Measurements from ENCODE around the gene HDAC9.

Gene HDAC9

GRCh38 chr7:18995270-18995671, 499.7 kb downstream of the HDAC9 start:
- Histone ChIP-seq H3K9me3 (no peaks in the 10 kb centered on the region; the same call in none of the 2 replicates), H3K36me3 (peaks cover 3% of the 10 kb centered on the region; the same call in 1 of the 2 replicates), H3K4me1 (peaks cover 28% of the 10 kb centered on the region), H3K27me3 (no peaks in the 10 kb centered on the region), H3K4me3 (ENCODE audit: low read depth, low read length) (peak overlapping the region; percentile 42)
- peak; percentile 66 for DNase-seq
- TF ChIP-seq, protein P1, sequence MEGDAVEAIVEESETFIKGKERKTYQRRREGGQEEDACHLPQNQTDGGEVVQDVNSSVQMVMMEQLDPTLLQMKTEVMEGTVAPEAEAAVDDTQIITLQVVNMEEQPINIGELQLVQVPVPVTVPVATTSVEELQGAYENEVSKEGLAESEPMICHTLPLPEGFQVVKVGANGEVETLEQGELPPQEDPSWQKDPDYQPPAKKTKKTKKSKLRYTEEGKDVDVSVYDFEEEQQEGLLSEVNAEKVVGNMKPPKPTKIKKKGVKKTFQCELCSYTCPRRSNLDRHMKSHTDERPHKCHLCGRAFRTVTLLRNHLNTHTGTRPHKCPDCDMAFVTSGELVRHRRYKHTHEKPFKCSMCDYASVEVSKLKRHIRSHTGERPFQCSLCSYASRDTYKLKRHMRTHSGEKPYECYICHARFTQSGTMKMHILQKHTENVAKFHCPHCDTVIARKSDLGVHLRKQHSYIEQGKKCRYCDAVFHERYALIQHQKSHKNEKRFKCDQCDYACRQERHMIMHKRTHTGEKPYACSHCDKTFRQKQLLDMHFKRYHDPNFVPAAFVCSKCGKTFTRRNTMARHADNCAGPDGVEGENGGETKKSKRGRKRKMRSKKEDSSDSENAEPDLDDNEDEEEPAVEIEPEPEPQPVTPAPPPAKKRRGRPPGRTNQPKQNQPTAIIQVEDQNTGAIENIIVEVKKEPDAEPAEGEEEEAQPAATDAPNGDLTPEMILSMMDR (IDR thresholded peaks at IDR 0.05; ENCODE audit: low read depth, low read length): no peak

GRCh38 chr7:18995811-18996426, 500.4 kb downstream of the HDAC9 start:
- H3K9me3 ChIP-seq: no peaks in the 10 kb centered on the region
- H3K27me3 ChIP-seq: no peaks in the 10 kb centered on the region

GRCh38 chr7:18996583-18996982, 501.0 kb downstream of the HDAC9 start:
- Histone ChIP-seq H3K4me1 (peaks cover 33% of the 10 kb centered on the region), H3K27me3 (no peaks in the 10 kb centered on the region), H3K4me3 (ENCODE audit: low read depth, low read length) (no peak overlapping the region), H3K36me3 (peaks cover 3% of the 10 kb centered on the region; the same call in 1 of the 2 replicates), H3K9me3 (no peaks in the 10 kb centered on the region)
- TF ChIP-seq, protein P1 (IDR thresholded peaks at IDR 0.05; ENCODE audit: low read depth, low read length): no peak
- DNase-seq: no peak

More at GRCh38 chr7:18995811-18996426, 500.4 kb downstream of the HDAC9 start:
- no peak for DNase-seq
- Histone ChIP-seq H3K36me3 (peaks cover 3% of the 10 kb centered on the region; the same call in 1 of the 2 replicates), H3K4me1 (peaks cover 31% of the 10 kb centered on the region), H3K4me3 (ENCODE audit: low read depth, low read length) (no peak overlapping the region)
- TF ChIP-seq, protein P1 (IDR thresholded peaks at IDR 0.05; ENCODE audit: low read depth, low read length): no peak

GRCh38 chr7:18997477-18998150, 502.1 kb downstream of the HDAC9 start:
- H3K4me1 ChIP-seq: peaks cover 33% of the 10 kb centered on the region
- TF ChIP-seq, protein P1 (IDR thresholded peaks at IDR 0.05; ENCODE audit: low read depth, low read length): no peak
- no peaks in the 10 kb centered on the region for H3K9me3 ChIP-seq

DNA sequence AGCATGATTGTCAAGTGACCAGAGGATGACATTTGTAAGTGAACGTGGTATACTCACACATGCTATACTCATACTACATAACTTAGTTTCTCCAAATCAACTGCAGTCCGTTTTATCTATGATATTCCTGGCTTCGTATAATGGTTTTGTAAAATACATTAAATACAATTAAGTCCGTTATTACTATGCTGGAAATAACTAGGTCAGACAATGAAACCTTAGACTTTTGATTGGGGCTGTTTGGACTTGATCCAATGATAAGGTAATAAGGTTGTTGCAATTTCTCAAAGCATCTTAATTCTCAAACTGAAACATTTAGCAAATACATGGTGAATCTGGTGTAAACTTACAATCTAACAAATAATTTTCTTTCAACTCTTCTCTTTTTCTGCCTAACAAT, 504.9 kb downstream of the HDAC9 start:
- H3K4me1 ChIP-seq: peaks cover 33% of the 10 kb centered on the region
- no peaks in the 10 kb centered on the region for H3K27me3 ChIP-seq
- TF ChIP-seq, protein P1 (IDR thresholded peaks at IDR 0.05; ENCODE audit: low read depth, low read length): no peak
- no peak for DNase-seq
- H3K9me3 ChIP-seq: no peaks in the 10 kb centered on the region
- peaks cover 3% of the 10 kb centered on the region; the same call in 1 of the 2 replicates for H3K36me3 ChIP-seq
- H3K4me3 ChIP-seq (ENCODE audit: low read depth, low read length): no peak overlapping the region

More at GRCh38 chr7:18997477-18998150, 502.1 kb downstream of the HDAC9 start:
- Histone ChIP-seq H3K36me3 (peaks cover 3% of the 10 kb centered on the region; the same call in 1 of the 2 replicates), H3K27me3 (no peaks in the 10 kb centered on the region), H3K4me3 (ENCODE audit: low read depth, low read length) (no peak overlapping the region)
- no peak for DNase-seq

DNA sequence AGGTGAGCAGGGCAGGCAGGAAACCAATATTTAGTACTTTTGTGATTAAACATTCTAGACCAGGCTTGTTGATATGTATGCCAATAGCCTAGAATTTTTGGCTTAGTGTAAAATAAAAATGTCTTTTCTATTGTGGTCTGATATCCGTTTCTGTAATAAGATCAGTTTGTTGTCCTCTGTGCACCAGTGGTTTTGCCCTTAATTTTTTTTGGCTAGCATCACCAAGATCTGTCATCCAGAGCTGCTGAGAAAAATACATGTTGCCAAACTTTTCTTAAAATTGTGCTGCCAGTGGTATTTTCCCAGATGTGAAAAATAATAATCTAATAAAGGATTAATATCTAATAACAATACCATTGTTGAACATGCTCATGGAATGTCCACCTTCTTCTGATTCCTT, 506.3 kb downstream of the HDAC9 start:
- no peak overlapping the region for H3K4me3 ChIP-seq (ENCODE audit: low read depth, low read length)

More for the DNA sequence above, 506.3 kb downstream of the HDAC9 start:
- DNase-seq: no peak
- Histone ChIP-seq H3K9me3 (no peaks in the 10 kb centered on the region), H3K27me3 (no peaks in the 10 kb centered on the region), H3K4me1 (peaks cover 20% of the 10 kb centered on the region), H3K36me3 (no peaks in the 10 kb centered on the region)
- TF ChIP-seq, protein P1 (IDR thresholded peaks at IDR 0.05; ENCODE audit: low read depth, low read length): no peak

All from BE2C (cell line).